Spleen (tissue), 7 donors: Measurements from ENCODE around the gene CACNB2.

Experiments used
- CTCF ChIP-seq, 11 experiments: fragments of 200-600 bp in 7 of 11; fragments of 450-650 bp in 4 of 11; sonication (generic) in 4 of 11; IDR thresholded peaks in 8 of 11; conservative IDR thresholded peaks in 3 of 11; 1 replicate in 7 of 11; 2 replicates in 4 of 11; pipeline versions ENCODE4 v1.4.0 to v1.8.0; 2016 to 2021; ENCODE audit warnings: antibody characterized with exemption in 11 of 11, inconsistent platforms in 4 of 11, mild to moderate bottlenecking in 1 of 11
- POLR2A ChIP-seq, 3 donors: fragments of 450-650 bp; IDR thresholded peaks; one replicate each; pipeline ENCODE4 v1.5.1; 2017; ENCODE audit warnings: antibody characterized with exemption in 3 of 3, mild to moderate bottlenecking in 1 of 3
- POLR2AphosphoS5 ChIP-seq, 3 donors: sonication (generic); formaldehyde crosslinking; IDR thresholded peaks; one replicate each; pipeline ENCODE4 v1.5.1; 2017; ENCODE audit warnings: antibody characterized with exemption in 3 of 3
- donor health status: DM: no; HTN: no; CAD: no; lungs with moderate emphysema.
- donor health status: DM: no; HTN: no; CAD: no.
- donor health status: DM: no; HTN: no; CAD: no.

- TF ChIP-seq CTCF (IDR thresholded peaks at IDR 0.05 in 8 of 11, conservative IDR thresholded peaks at IDR 0.05 in 3 of 11) (no peak), POLR2AphosphoS5 (IDR thresholded peaks at IDR 0.05) (no peak), POLR2A (IDR thresholded peaks at IDR 0.05) (no peak)
Measured at GRCh38 chr10:18486438-18486837, 346.2 kb downstream of the CACNB2 start.
